Measurements from ENCODE around the gene ATF7. TPM values are rescaled to one million over a fixed set of nuclear protein-coding genes. Genes with fewer than 3 reads are reported as not detected.

Gene ATF7
- total RNA-seq, 2 donors from 2014 or later = 22.1 to 24.7 TPM

GRCh38 chr12:53508534-53509170, 117.5 kb downstream of the ATF7 start:
- H3K4me1 ChIP-seq = peaks cover 0 to 9% of the 10 kb centered on the region in 2 donors
- H3K9me3 ChIP-seq = no peaks in the 10 kb centered on the region
- peak; percentile 76 to 94 for TF ChIP-seq CTCF (IDR thresholded peaks at IDR 0.05)
- peak overlapping the region in 1 of 2 donors; percentile 11 for H3K27ac ChIP-seq
- H3K36me3 ChIP-seq = peaks cover 47% of the 10 kb centered on the region
- H3K4me3 ChIP-seq = no peak overlapping the region
- no peaks in the 10 kb centered on the region for H3K27me3 ChIP-seq
- DNase-seq (ENCODE audit: low spot score) = peak; percentile 90

DNA sequence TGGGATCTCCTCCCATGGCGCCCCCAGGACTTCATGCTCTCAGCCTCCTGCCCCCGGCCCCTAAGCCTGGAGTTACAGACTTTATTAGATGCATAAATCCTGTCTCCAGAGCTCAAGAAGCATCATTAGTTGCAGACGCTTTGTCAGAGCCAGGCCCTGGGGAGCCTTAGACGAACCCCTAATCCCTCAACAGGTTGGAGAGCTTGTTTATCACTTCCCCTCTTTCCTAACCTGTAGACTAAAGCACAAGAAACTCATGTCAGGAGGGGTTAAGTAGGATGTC, 118.6 kb downstream of the ATF7 start:
- no peak overlapping the region for H3K27ac ChIP-seq
- peaks cover 0 to 20% of the 10 kb centered on the region in 2 donors for H3K4me1 ChIP-seq
- no peaks in the 10 kb centered on the region for H3K9me3 ChIP-seq
- no peak overlapping the region for H3K4me3 ChIP-seq
- H3K36me3 ChIP-seq = peaks cover 38% of the 10 kb centered on the region
- TF ChIP-seq CTCF (IDR thresholded peaks at IDR 0.05) = no peak
- no peaks in the 10 kb centered on the region for H3K27me3 ChIP-seq
- DNase-seq (ENCODE audit: low spot score) = no peak

- H3K9me3 ChIP-seq = no peaks in the 10 kb centered on the region
- H3K4me1 ChIP-seq = peaks cover 0 to 25% of the 10 kb centered on the region in 2 donors
- no peak within 1 kb of the TSS for H3K27ac ChIP-seq
- no peaks in the 10 kb centered on the region for H3K27me3 ChIP-seq
- DNase-seq (ENCODE audit: low spot score) = no peak
- peaks cover 33% of the 10 kb centered on the region for H3K36me3 ChIP-seq
- H3K4me3 ChIP-seq = no peak within 1 kb of the TSS
- TF ChIP-seq CTCF (IDR thresholded peaks at IDR 0.05) = no peak
Measured at GRCh38 chr12:53506881-53507602, 119.1 kb downstream of the ATF7 start, which contains the start of gene NPFF. NPFF (minus strand) TSS chr12:53507484; CDS start chr12:53507474, 10 bp downstream.

DNA sequence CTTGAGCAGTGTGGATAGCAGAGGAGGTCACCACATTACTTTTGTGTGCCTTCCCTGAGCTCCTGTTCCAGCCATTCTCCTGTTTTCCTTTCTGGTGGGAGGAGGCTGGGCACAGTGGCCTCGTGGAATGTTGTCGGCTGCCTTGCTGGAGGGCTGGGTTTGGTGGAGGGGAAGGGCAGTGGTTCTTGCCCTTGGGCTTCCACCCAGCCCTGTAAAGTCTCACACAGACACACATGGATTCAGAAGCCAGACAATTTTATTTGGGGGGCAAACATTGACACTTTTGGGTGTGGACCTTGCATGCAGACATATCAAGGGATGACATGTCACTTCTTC, 119.8 kb downstream of the ATF7 start:
- no peak overlapping the region for H3K4me3 ChIP-seq
- peaks cover 0 to 31% of the 10 kb centered on the region in 2 donors for H3K4me1 ChIP-seq
- no peaks in the 10 kb centered on the region for H3K27me3 ChIP-seq
- TF ChIP-seq CTCF (IDR thresholded peaks at IDR 0.05) = no peak
- H3K36me3 ChIP-seq = peaks cover 27% of the 10 kb centered on the region
- H3K27ac ChIP-seq = no peak overlapping the region
- no peaks in the 10 kb centered on the region for H3K9me3 ChIP-seq
- DNase-seq (ENCODE audit: low spot score) = no peak

GRCh38 chr12:53505555-53506449, 120.4 kb downstream of the ATF7 start:
- H3K27ac ChIP-seq = no peak overlapping the region
- no peak for DNase-seq (ENCODE audit: low spot score)
- no peaks in the 10 kb centered on the region for H3K27me3 ChIP-seq
- no peak overlapping the region for H3K4me3 ChIP-seq
- H3K9me3 ChIP-seq = no peaks in the 10 kb centered on the region
- TF ChIP-seq CTCF (IDR thresholded peaks at IDR 0.05) = no peak
- H3K36me3 ChIP-seq = peaks cover 23% of the 10 kb centered on the region
- peaks cover 0 to 32% of the 10 kb centered on the region in 2 donors for H3K4me1 ChIP-seq

All from right atrium auricular region (tissue), 2 donors.